ENCODE data around the gene TFF3. TPM values are rescaled to one million over a fixed set of nuclear protein-coding genes. Genes with fewer than 3 reads are reported as not detected.

Gene TFF3
- total RNA-seq, 1 donor: not detected

GRCh38 chr21:42346866-42347600 lies 31.8 kb upstream of the TFF3 start:
- no peak overlapping the region for H3K4me3 ChIP-seq (ENCODE audit: low read depth, low read length)
- DNase-seq (ENCODE audit: low read depth): no peak
- TF ChIP-seq, protein P1, sequence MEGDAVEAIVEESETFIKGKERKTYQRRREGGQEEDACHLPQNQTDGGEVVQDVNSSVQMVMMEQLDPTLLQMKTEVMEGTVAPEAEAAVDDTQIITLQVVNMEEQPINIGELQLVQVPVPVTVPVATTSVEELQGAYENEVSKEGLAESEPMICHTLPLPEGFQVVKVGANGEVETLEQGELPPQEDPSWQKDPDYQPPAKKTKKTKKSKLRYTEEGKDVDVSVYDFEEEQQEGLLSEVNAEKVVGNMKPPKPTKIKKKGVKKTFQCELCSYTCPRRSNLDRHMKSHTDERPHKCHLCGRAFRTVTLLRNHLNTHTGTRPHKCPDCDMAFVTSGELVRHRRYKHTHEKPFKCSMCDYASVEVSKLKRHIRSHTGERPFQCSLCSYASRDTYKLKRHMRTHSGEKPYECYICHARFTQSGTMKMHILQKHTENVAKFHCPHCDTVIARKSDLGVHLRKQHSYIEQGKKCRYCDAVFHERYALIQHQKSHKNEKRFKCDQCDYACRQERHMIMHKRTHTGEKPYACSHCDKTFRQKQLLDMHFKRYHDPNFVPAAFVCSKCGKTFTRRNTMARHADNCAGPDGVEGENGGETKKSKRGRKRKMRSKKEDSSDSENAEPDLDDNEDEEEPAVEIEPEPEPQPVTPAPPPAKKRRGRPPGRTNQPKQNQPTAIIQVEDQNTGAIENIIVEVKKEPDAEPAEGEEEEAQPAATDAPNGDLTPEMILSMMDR (IDR thresholded peaks at IDR 0.05; ENCODE audit: insufficient read depth, low read length): no peak

DNA sequence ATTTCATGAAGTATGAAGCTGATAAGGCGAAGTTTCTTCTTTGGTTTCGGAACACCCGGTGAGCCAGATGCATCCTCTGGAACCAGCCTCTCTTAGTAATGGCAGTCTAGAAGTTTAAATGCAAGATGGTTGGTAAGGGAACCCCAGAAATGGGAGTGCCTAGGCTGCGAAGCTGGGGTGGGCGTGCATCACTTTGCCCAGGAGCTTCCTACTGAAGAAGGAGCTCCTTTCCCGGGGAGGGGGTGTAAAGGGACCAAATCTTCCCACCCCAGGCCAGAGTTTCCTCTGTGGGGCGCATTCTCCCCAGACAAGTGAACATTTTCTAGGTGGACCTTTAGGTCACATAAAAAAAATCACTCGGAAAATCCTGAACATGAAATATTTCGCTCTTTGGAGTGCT lies 31.2 kb upstream of the TFF3 start:
- H3K4me3 ChIP-seq (ENCODE audit: low read depth, low read length): no peak overlapping the region
- TF ChIP-seq, protein P1 (IDR thresholded peaks at IDR 0.05; ENCODE audit: insufficient read depth, low read length): no peak
- no peak for DNase-seq (ENCODE audit: low read depth)

DNA sequence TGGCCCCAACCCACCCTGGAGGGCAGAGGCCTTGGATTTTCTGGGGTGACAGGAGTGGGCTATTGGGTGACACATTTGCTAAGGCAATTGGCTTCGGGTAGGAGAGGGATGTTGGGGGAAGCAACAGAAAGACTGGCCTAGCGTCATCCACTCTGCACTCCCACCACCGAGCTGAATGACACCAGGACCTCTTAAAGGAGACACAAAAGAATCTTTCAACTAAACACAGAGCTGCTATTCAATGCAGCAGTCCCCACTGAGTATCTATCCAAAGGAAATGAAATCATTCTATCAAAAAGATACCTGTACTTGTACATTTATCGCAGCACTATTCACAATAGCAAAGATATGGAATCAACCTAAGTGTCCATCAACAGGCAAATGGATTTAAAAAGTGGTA lies 29.4 kb upstream of the TFF3 start:
- DNase-seq (ENCODE audit: low read depth): no peak
- TF ChIP-seq, protein P1 (IDR thresholded peaks at IDR 0.05; ENCODE audit: insufficient read depth, low read length): no peak
- no peak overlapping the region for H3K4me3 ChIP-seq (ENCODE audit: low read depth, low read length)

DNA sequence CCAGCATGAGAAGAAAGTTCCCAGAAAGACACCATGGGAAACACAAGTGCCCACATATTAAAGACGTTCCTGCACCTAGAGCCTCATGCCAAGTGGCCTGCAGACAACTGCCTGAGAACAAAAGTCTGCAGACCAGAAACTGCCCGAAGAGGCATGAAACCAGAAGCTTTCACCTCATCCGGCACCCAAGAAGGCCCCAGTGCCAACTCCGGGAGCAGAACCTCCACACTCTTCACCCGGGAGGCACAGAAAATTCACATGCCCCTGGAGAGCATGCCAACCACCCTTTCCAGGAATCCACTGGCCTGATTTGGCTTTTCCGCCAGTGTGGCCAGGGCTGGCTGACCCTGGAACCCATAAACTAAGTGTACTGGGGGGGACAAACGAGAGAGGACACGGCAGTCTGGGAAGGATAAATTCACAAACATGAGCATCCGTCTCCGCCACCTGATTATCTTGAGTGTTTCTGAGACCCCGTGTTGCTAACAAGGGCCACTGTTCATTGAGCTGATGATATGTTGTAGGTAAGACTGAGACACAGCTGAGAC lies 28.8 kb upstream of the TFF3 start:
- TF ChIP-seq, protein P1 (IDR thresholded peaks at IDR 0.05; ENCODE audit: insufficient read depth, low read length): no peak
- no peak overlapping the region for H3K4me3 ChIP-seq (ENCODE audit: low read depth, low read length)
- DNase-seq (ENCODE audit: low read depth): no peak

DNA sequence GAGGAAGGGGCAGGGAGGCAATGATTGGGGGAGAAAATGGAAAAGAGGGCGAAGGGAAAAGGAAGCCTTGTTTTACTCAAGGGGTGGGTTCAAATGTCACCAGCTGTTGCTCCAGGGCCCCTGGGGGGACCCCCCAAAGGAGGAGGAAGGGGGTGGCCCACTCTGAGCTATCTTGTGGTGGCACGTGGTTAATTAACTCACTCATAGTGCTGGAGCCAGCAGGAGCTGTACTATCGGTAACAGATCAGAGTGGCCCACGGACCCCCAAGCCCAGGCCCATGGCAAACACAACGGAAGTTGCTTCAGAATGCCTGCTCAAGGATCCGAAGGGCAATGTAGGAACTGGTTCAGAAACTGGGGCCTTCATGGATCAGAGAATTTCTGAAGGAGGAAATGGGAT lies 28.3 kb upstream of the TFF3 start:
- H3K4me3 ChIP-seq (ENCODE audit: low read depth, low read length): no peak overlapping the region
- no peak for DNase-seq (ENCODE audit: low read depth)
- TF ChIP-seq, protein P1 (IDR thresholded peaks at IDR 0.05; ENCODE audit: insufficient read depth, low read length): no peak

DNA sequence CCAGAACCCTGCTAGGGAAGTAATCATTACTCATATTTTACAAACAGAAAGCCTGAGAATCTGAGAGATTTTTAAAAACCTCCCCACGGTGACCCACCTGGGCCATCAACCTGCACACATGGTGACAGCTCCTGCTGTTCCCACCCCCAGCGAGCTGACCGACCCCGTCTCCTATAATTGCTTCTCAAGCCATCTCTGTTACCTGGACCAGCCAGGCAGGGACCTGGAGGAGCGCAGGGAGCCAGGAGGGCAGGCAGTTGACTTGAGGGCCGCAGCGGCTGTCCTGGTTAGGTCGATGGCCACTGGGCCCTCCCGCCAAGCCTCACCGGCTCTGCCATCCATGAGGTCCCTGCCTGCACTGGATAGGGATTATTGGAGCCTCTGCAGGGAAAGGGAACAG lies 27.9 kb upstream of the TFF3 start:
- H3K4me3 ChIP-seq (ENCODE audit: low read depth, low read length): no peak overlapping the region
- TF ChIP-seq, protein P1 (IDR thresholded peaks at IDR 0.05; ENCODE audit: insufficient read depth, low read length): no peak
- no peak for DNase-seq (ENCODE audit: low read depth)
